Measurements from ENCODE around the gene COPRS.

The COPRS gene, protein sequence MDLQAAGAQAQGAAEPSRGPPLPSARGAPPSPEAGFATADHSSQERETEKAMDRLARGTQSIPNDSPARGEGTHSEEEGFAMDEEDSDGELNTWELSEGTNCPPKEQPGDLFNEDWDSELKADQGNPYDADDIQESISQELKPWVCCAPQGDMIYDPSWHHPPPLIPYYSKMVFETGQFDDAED

DNA sequence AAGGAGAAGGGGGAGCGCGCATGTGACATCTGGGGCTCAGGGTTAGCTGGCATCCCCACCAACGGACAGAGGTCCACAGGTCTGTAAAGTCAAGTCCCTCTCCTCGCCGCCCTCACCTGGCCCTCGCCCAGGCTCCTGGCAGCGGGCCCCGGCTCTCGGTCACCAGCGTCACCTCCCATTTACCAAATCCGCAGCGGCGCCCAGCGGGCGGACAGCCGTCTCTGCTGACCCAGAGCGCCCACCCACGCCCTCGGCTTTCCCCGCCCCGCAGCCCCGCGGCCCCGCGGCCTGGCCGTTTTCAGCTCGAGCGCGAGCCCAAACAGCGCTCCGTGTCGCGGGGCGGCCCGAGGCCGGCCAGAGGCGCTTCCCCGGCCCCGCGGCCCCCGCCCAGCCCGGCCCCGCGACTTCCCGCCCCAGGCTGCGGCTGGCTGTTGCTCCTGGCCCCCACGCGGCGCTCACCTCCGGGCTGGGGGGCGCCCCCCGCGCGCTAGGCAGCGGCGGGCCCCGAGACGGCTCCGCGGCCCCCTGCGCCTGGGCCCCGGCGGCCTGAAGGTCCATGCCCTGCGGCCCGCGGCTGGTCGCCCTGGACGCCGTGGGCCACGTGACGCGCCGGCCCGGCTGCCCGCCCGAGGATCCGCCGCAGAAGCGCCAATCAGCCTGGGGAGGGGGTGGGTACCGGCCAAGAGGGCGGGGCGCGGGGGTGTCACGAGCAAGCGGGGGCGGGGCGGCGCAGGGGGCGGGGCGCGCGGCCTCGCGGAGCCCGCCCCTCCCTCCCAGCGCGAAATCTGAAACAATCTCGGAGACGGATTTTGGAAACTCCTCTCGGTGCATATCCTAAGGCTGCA is at the start of gene COPRS:
TSS of gene COPRS (minus strand) at position 603 of the 845 bp plus-strand sequence. CDS start at position 558, 45 bp downstream.
- in situ Hi-C loops (cut with MboI; ENCODE audit: low sequenced_read_pairs, unreplicated experiment), result no loop called here
- DNase-seq (ENCODE audit: low spot score), result peak; percentile 97

GRCh38 chr17:31908386-31908785 is 49.3 kb upstream of the COPRS start:
- TF ChIP-seq CTCF (IDR thresholded peaks at IDR 0.05; ENCODE audit: borderline replicate concordance, control extremely low read depth, extremely low read depth, insufficient read depth, missing control alignments), result no peak
- no peak for DNase-seq (ENCODE audit: low spot score)
- in situ Hi-C loops (cut with MboI; ENCODE audit: low sequenced_read_pairs, unreplicated experiment), result no loop called here

More for the DNA sequence above, at the start of gene COPRS:
- peak; percentile 13 for TF ChIP-seq CTCF (IDR thresholded peaks at IDR 0.05; ENCODE audit: borderline replicate concordance, control extremely low read depth, extremely low read depth, insufficient read depth, missing control alignments)

- no peak for DNase-seq (ENCODE audit: low spot score)
- no peak for TF ChIP-seq CTCF (IDR thresholded peaks at IDR 0.05; ENCODE audit: borderline replicate concordance, control extremely low read depth, extremely low read depth, insufficient read depth, missing control alignments)
- in situ Hi-C loops (cut with MboI; ENCODE audit: low sequenced_read_pairs, unreplicated experiment), result no loop called here
Measured at GRCh38 chr17:31907342-31907962, 48.4 kb upstream of the COPRS start.

DNA sequence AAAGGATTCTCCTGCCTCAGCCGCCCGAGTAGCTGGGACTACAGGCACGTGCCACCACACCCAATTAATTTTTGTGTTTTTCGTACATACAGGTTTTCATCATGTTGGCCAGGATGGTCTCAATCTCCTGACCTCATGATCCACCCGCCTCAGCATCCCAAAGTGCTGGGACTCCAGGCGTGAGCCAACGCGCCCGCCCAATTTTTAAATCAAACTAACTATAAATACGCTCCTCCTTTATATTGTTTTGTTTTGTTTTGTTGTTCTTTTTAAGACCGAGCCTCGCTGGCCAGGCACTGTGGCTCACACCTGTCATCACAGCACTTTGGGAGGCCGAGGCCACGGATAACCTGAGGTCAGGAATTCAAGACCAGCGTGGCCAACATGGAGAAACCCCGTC is 44.4 kb upstream of the COPRS start:
- DNase-seq (ENCODE audit: low spot score), result no peak
- no peak for TF ChIP-seq CTCF (IDR thresholded peaks at IDR 0.05; ENCODE audit: borderline replicate concordance, control extremely low read depth, extremely low read depth, insufficient read depth, missing control alignments)
- in situ Hi-C loops (cut with MboI; ENCODE audit: low sequenced_read_pairs, unreplicated experiment), result no loop called here

- no peak for TF ChIP-seq CTCF (IDR thresholded peaks at IDR 0.05; ENCODE audit: borderline replicate concordance, control extremely low read depth, extremely low read depth, insufficient read depth, missing control alignments)
- in situ Hi-C loops (cut with MboI; ENCODE audit: low sequenced_read_pairs, unreplicated experiment), result no loop called here
Measured at GRCh38 chr17:31902693-31903092, 43.6 kb upstream of the COPRS start.

GRCh38 chr17:31900877-31901276 is 41.8 kb upstream of the COPRS start:
- no peak for TF ChIP-seq CTCF (IDR thresholded peaks at IDR 0.05; ENCODE audit: borderline replicate concordance, control extremely low read depth, extremely low read depth, insufficient read depth, missing control alignments)
- in situ Hi-C loops (cut with MboI; ENCODE audit: low sequenced_read_pairs, unreplicated experiment), result no loop called here
- no peak for DNase-seq (ENCODE audit: low spot score)

More at GRCh38 chr17:31902693-31903092, 43.6 kb upstream of the COPRS start:
- DNase-seq (ENCODE audit: low spot score), result peak; percentile 32

All from GM13976 (cell line).